Keratinocyte (primary cell): ENCODE results near the gene CLIP2. TPM values are rescaled to one million over a fixed set of nuclear protein-coding genes. Genes with fewer than 3 reads are reported as not detected.

Experiments used
- DNase-seq: peaks from one replicate; pipeline ENCODE4 v3.0.0-alpha.2; 2011; ENCODE audit warnings: low read depth, missing footprints, low spot score
- FAIRE-seq: peaks from 2 replicates; lab custom pipeline; 2011; peaks lifted over from hg19 to GRCh38; lab: Jason Lieb, UNC
- H2AFZ ChIP-seq: 2 replicates; pipeline ENCODE4 v1.6.0; 2012; ENCODE audit warnings: low read length, control low read depth, inconsistent platforms; ENCODE audit not compliant: control insufficient read depth
- H3K27ac ChIP-seq: 2 replicates; pipeline ENCODE4 v1.5.1; 2011; ENCODE audit warnings: low read length; ENCODE audit not compliant: control insufficient read depth, insufficient read depth
- H3K27me3 ChIP-seq: 3 replicates; pipeline ENCODE4 v1.6.0; 2011; ENCODE audit warnings: low read length; ENCODE audit not compliant: control insufficient read depth, insufficient read depth; ENCODE audit errors: extremely low read depth
- H3K36me3 ChIP-seq, 2 experiments: 2 replicates in 1 of 2; 3 replicates in 1 of 2; pipeline ENCODE4 v1.5.1; 2011; ENCODE audit warnings: low read length in 2 of 2, mild to moderate bottlenecking in 1 of 2; ENCODE audit not compliant: control insufficient read depth in 2 of 2, insufficient read depth in 2 of 2; ENCODE audit errors: extremely low read depth in 1 of 2
- H3K4me1 ChIP-seq: 3 replicates; pipeline ENCODE4 v1.5.1; 2011; ENCODE audit warnings: low read length; ENCODE audit not compliant: control insufficient read depth, insufficient read depth; ENCODE audit errors: extremely low read depth
- H3K4me2 ChIP-seq: 3 replicates; pipeline ENCODE4 v1.6.0; 2011; ENCODE audit warnings: low read depth, low read length; ENCODE audit not compliant: control insufficient read depth, insufficient read depth; ENCODE audit errors: extremely low read depth
- H3K4me3 ChIP-seq, 3 experiments: fragments of 200-600 bp in 1 of 3; sonication (generic) in 1 of 3; 2 replicates in 2 of 3; 3 replicates in 1 of 3; pipeline ENCODE4 v1.5.1; 2011 to 2016; ENCODE audit warnings: low read length in 3 of 3, mild to moderate bottlenecking in 3 of 3, control low read depth in 2 of 3, inconsistent platforms in 1 of 3, low read depth in 1 of 3, mixed read lengths in 1 of 3, mixed run types in 1 of 3, moderate library complexity in 1 of 3; ENCODE audit not compliant: control insufficient read depth in 2 of 3, insufficient read depth in 2 of 3; ENCODE audit errors: extremely low read depth in 1 of 3
- H3K79me2 ChIP-seq: 2 replicates; pipeline ENCODE4 v1.6.0; 2012; ENCODE audit warnings: low read length; ENCODE audit not compliant: control insufficient read depth, insufficient read depth
- H3K9ac ChIP-seq: 3 replicates; pipeline ENCODE4 v1.6.0; 2011; ENCODE audit warnings: low read length; ENCODE audit not compliant: control insufficient read depth, insufficient read depth; ENCODE audit errors: extremely low read depth
- H3K9me1 ChIP-seq: 3 replicates; pipeline ENCODE4 v1.6.0; 2011; ENCODE audit warnings: low read length; ENCODE audit not compliant: control insufficient read depth, insufficient read depth; ENCODE audit errors: extremely low read depth
- H3K9me3 ChIP-seq: 2 replicates; pipeline ENCODE4 v1.5.1; 2012; ENCODE audit warnings: low read depth, low read length; ENCODE audit not compliant: control insufficient read depth
- H4K20me1 ChIP-seq: 3 replicates; pipeline ENCODE4 v1.6.0; 2011; ENCODE audit warnings: low read length; ENCODE audit not compliant: control insufficient read depth, insufficient read depth; ENCODE audit errors: extremely low read depth
- CTCF ChIP-seq, 3 experiments: IDR thresholded peaks in 1 of 3; conservative IDR thresholded peaks in 1 of 3; optimal IDR thresholded peaks in 1 of 3; 2 replicates in 2 of 3; 3 replicates in 1 of 3; pipeline versions ENCODE3 to v1.5.1; 2011; ENCODE audit warnings: low read length in 3 of 3, mild to moderate bottlenecking in 3 of 3, moderate library complexity in 2 of 3, control low read depth in 1 of 3, inconsistent platforms in 1 of 3; ENCODE audit not compliant: insufficient read depth in 2 of 3; ENCODE audit errors: extremely low read depth in 1 of 3
- EZH2 ChIP-seq: IDR thresholded peaks from one replicate; pipeline ENCODE4 v1.6.1; 2012; ENCODE audit warnings: inconsistent platforms, mild to moderate bottlenecking, low read length, moderate library complexity
- dilution Hi-C: fragments of 300-500 bp; cut with MboI; formaldehyde crosslinking; loops from one replicate; pipeline ENCODE4 v1.7.0; 2020; ENCODE audit warnings: low sequenced_read_pairs; ENCODE audit not compliant: extremely low pct_ligation_motif_present
- polyA plus RNA-seq, 5 experiments: library from polyadenylated mRNA; depleted of rRNA in 3 of 5; stranded (reverse) in 3 of 5; stranded (forward) in 1 of 5; unstranded in 1 of 5; fragments of >200 nt; gene quantifications; 1 replicate in 1 of 5; 2 replicates in 3 of 5; 3 replicates in 1 of 5; pipeline versions ENCODE4 v1.2.1 to v1.2.3, GENCODE V29; 2011 to 2012; ENCODE audit warnings: missing spikeins in 2 of 5, low read depth in 1 of 5, low replicate concordance in 1 of 5

The CLIP2 gene
- polyA plus RNA-seq, 1 donor (not counting 4 experiments of a cell fraction or from before 2014, with no cell fraction given) = 2.6 TPM

GRCh38 chr7:74376256-74377036 lies 87.2 kb downstream of the CLIP2 start:
- Histone ChIP-seq H3K9me3 (no peaks in the 10 kb centered on the region), H3K9ac (no peak overlapping the region), H3K27ac (no peak overlapping the region), H3K4me2 (no peak overlapping the region), H3K9me1 (no peaks in the 10 kb centered on the region), H3K79me2 (no peaks in the 10 kb centered on the region), H4K20me1 (no peaks in the 10 kb centered on the region), H3K4me1 (peaks cover 4% of the 10 kb centered on the region), H2AFZ (no peak overlapping the region), H3K27me3 (no peaks in the 10 kb centered on the region), H3K36me3 (peaks cover 0 to 6% of the 10 kb centered on the region in 2 experiments), H3K4me3 (no peak overlapping the region)
- TF ChIP-seq EZH2 (no peak), CTCF (optimal IDR thresholded peaks at IDR 0.05 in 1 of 3, IDR thresholded peaks at IDR 0.05 in 1 of 3, conservative IDR thresholded peaks at IDR 0.05 in 1 of 3; ENCODE audit: extremely low read depth in 1 of 3, insufficient read depth in 2 of 3, low read length in 3 of 3) (no peak)
- FAIRE-seq = no peak
- DNase-seq = no peak
- dilution Hi-C loops = no loop called here

- DNase-seq (no peak), FAIRE-seq (no peak)
- no peak for TF ChIP-seq EZH2
- no peak for TF ChIP-seq CTCF (optimal IDR thresholded peaks at IDR 0.05 in 1 of 3, IDR thresholded peaks at IDR 0.05 in 1 of 3, conservative IDR thresholded peaks at IDR 0.05 in 1 of 3; ENCODE audit: extremely low read depth in 1 of 3, insufficient read depth in 2 of 3, low read length in 3 of 3)
- Histone ChIP-seq H2AFZ (no peak overlapping the region), H3K9ac (no peak overlapping the region), H3K4me3 (no peak overlapping the region), H4K20me1 (no peaks in the 10 kb centered on the region), H3K9me3 (no peaks in the 10 kb centered on the region), H3K27ac (no peak overlapping the region), H3K9me1 (no peaks in the 10 kb centered on the region), H3K79me2 (no peaks in the 10 kb centered on the region), H3K27me3 (no peaks in the 10 kb centered on the region), H3K4me1 (no peaks in the 10 kb centered on the region), H3K36me3 (peaks cover 0 to 4% of the 10 kb centered on the region in 2 experiments), H3K4me2 (no peak overlapping the region)
- dilution Hi-C loops = no loop called here
Measured at GRCh38 chr7:74379938-74380337, 90.7 kb downstream of the CLIP2 start.
